NCI-H1048 (cell line): ENCODE results near the gene PVR.
"Not testable (repeated sequence)": the region's sequence is repeated elsewhere in the genome, so short reads cannot be mapped to it uniquely, and the experiment has no call there.

Experiments used
- DNase-seq: peaks from one replicate; lab custom pipeline; 2025; lab: John Stamatoyannopoulos, UW

The PVR gene

DNA sequence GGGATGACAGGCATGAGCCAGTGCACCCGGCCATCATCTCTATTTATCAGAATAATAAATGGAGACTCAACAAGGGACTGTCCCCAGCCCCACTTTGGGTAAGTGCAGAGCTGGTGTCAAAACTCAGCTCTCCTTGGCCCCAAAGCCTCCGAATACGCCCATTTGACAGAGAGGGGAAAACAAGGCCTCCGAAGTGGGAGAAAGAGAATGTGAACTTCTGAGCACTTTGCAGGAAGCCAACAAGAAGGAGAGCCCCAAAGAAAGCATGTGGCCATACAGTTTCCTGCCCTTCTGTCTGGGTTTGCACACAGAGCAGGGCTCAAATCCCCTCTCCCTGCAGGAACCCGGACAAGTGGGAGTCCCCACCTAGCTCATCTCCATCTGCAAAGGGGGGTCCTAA, 56.8 kb downstream of the PVR start:
- DNase-seq: no peak

- DNase-seq: no peak
Observed at GRCh38 chr19:44701228-44701627, 57.5 kb downstream of the PVR start.

GRCh38 chr19:44702551-44703176, 59.0 kb downstream of the PVR start:
- DNase-seq: no peak

DNA sequence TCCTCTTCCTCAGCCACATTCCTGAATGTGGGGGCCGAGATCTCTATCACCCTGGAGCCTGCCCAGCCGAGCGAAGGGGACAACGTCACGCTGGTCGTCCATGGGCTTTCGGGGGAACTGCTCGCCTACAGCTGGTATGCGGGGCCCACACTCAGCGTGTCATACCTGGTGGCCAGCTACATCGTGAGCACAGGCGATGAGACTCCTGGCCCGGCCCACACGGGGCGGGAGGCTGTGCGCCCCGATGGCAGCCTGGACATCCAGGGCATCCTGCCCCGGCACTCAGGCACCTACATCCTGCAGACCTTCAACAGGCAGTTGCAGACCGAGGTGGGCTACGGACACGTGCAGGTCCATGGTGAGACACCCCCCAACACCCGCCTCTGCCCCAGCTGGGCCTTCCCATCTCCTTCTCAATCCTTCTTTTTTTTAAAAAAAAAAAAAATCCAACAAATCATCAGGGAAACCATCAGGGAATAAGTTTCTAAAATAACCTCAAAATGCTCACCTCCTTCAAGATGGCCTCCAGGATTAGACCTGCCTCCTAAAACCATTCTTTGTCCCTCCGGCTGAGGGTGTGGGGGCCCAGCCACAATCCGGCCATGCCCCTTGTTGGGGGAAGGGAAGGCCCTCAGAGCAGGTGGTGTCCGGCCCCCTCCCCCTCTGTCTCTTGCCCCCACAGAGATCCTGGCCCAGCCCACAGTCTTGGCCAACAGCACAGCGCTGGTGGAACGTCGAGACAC, 59.8 kb downstream of the PVR start:
- DNase-seq: no peak

DNA sequence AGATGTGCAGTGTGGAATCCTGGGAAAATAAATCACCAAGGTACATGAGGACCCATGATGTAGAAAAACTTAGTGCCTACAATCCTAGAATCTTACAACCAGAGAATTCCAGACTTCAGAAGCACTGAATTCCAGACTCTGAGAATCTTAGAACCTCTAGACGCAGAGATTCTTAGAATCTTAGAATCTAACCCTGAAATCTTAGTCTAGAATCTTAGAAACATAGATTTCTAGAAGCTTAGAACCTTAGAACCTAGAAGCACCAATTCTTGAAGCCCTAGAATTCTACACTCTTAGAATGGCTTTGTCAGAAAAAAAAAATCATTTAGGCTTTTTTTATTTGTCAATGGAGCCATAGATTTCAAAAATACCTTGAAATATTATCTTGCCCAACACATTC, 61.3 kb downstream of the PVR start:
- no peak for DNase-seq

DNA sequence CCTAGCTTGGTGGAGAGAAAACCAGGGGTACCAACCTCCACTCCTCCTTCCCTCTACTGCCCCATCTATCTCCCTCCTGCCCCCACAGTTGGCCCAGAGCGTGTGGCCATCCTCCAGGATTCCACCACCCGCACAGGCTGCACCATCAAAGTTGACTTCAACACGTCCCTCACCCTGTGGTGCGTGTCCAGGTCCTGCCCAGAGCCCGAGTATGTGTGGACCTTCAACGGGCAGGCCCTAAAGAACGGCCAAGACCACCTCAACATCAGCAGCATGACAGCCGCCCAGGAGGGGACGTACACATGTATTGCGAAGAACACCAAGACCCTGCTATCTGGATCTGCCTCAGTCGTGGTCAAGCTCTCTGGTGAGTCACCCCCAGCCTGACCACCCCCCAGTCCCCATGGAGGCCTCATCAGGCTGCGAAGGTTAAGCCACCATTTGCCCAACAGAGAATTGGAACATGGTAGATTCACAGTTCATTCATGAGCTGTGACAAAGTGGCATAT, 61.8 kb downstream of the PVR start:
- no peak for DNase-seq

DNA sequence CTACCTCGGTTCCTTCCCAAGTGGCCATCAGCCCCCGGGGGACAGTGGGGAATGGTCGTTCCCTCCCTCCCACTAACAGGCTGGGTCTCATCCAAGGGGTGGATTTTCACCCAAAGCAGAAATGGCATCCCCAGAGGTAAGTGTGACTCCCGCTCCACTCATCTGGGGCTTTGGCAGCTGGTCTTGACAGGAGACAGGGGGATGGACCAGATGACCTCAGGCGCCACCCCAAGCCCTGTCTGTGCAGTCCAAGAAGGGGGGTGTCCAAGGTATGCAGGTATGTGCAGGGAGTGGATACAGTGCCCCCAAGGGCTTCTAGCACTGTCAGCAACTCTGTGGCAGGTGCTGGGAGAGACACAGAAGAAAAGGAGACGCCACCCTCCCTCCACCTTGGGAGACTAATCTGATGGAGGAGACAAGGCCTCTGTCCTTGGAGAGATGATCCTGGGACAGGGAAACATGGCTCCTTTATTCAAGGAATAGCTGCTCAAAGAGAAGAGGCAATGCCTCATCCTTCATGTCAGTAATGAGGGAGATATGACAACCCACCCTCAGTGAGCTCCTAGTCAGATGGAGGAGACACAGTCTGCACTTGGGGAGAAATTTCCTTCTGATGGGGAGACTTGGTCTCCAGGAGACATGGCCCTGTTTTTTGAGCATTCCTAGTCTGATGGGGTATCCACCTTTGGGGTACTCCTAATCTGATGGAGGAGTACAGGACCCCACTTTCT, 63.0 kb downstream of the PVR start:
- DNase-seq: no peak

GRCh38 chr19:44707794-44708193, 64.1 kb downstream of the PVR start:
- no peak for DNase-seq

- DNase-seq: no peak
Observed at GRCh38 chr19:44708940-44709339, 65.2 kb downstream of the PVR start.

DNA sequence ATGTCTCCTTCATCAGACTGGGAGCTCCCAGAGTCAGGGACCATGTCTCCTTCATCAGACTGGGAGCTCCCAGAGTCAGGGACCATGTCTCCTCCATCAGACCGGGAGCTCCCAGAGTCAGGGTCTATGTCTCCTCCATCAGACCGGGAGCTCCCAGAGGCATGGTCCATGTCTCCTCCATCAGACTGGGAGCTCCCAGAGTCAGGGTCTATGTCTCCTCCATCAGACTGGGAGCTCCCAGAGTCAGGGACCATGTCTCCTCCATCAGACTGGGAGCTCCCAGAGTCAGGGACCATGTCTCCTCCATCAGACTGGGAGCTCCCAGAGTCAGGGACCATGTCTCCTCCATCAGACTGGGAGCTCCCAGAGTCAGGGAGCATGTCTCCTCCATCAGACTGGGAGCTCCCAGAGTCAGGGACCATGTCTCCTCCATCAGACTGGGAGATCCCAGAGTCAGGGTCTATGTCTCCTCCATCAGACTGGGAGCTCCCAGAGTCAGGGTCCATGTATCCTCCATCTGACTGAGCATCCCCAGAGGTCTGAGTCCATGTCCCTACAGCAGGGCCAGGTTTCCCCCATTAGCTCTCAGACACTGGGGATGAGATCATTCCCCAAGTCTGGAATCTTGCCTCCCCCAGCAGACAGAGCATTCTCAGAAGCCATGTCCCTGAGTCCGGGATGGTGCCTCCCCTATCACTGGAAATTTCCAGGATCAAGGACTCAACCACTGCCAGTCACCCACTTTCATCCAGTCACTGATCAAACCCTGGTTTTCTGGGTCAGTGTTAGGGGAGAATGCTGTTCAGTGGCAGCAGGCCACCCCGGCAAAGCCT, 65.9 kb downstream of the PVR start:
- DNase-seq: not testable (repeated sequence)

GRCh38 chr19:44710483-44710882, 66.8 kb downstream of the PVR start:
- DNase-seq: no peak

DNA sequence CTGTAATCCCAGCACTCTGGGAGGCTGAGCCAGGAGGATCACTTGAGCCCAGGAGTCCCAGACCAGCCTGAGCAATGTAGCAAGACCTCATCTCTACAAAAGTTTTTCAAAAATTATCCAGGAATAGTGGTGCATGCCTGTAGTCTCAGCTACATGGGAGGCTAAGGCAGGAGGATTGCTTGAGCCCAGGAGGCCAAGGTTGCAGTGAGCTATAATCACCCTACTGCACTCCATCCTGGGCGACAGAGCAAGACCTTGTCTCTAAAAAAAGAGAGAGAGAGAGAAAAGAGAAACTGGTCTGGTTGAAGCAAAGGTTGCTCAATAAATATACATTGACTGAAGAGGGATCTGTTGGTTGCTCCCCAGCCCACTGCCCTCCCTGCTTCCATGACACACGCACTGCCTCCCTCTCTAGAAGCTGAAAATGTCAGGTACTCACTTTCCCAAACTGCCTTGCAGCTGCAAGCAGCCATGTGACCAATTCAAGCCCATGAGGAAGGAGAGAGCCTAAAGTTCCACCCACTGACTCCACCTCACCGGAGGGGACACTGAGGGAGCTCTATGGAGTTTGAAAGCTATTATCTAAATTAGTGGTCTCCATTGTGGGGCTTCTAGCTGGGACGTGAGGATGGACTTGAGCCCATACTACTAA, 69.3 kb downstream of the PVR start:
- DNase-seq: no peak
